ENCODE measurements around the gene RSBN1L. TPM values are rescaled to one million over a fixed set of nuclear protein-coding genes. Genes with fewer than 3 reads are reported as not detected.

RSBN1L gene
- total RNA-seq, 1 donor from 2014 or later, result 12.6 TPM

GRCh38 chr7:77824636-77825035 is 128.4 kb downstream of the RSBN1L start:
- Mint-ChIP-seq H3K36me3 (ENCODE audit: low read depth, unreplicated experiment) (peaks cover 32% of the 10 kb centered on the region), H3K27me3 (ENCODE audit: low read depth, unreplicated experiment) (no peaks in the 10 kb centered on the region), H3K4me1 (ENCODE audit: low read depth, unreplicated experiment) (peaks cover 7% of the 10 kb centered on the region), H3K9me3 (ENCODE audit: unreplicated experiment) (peaks cover 27% of the 10 kb centered on the region), H3K4me3 (ENCODE audit: unreplicated experiment) (no peak overlapping the region), H3K27ac (ENCODE audit: unreplicated experiment) (no peak overlapping the region)
- Histone ChIP-seq H2AFZ (ENCODE audit: low read depth, low read length) (no peak overlapping the region), H4K20me1 (ENCODE audit: insufficient read depth, low read length) (peaks cover 22% of the 10 kb centered on the region), H3K36me3 (ENCODE audit: insufficient read depth, low read length) (no peaks in the 10 kb centered on the region), H3K79me2 (ENCODE audit: insufficient read depth, low read length) (peaks cover 47% of the 10 kb centered on the region), H3K9me3 (ENCODE audit: insufficient read depth, low read depth, low read length) (peaks cover 13% of the 10 kb centered on the region), H3K27me3 (ENCODE audit: insufficient read depth, low read length) (no peaks in the 10 kb centered on the region), H3K4me1 (ENCODE audit: insufficient read depth, low read length) (no peaks in the 10 kb centered on the region), H3K27ac (ENCODE audit: low read depth, low read length) (no peak overlapping the region), H3K4me3 (ENCODE audit: insufficient read depth, low read depth, low read length) (no peak overlapping the region), H3K4me2 (ENCODE audit: low read length) (no peak overlapping the region), H3K9ac (ENCODE audit: low read length) (no peak overlapping the region)
- DNase-seq (ENCODE audit: low read depth) (no peak), FAIRE-seq (no peak)
- TF ChIP-seq CTCF (IDR thresholded peaks at IDR 0.05; ENCODE audit: insufficient read depth, low read depth, low read length) (no peak), EZH2 (IDR thresholded peaks at IDR 0.05; ENCODE audit: insufficient read depth, low read length) (no peak)

- H3K27ac Mint-ChIP-seq (ENCODE audit: unreplicated experiment), result no peak overlapping the region
- Histone ChIP-seq H3K27ac (ENCODE audit: low read depth, low read length) (no peak overlapping the region), H3K79me2 (ENCODE audit: insufficient read depth, low read length) (peaks cover 45% of the 10 kb centered on the region)
These were observed 128.9 kb downstream of the RSBN1L start for GRCh38 chr7:77825131-77825530.

More at GRCh38 chr7:77825131-77825530, 128.9 kb downstream of the RSBN1L start:
- H4K20me1 ChIP-seq (ENCODE audit: insufficient read depth, low read length), result peaks cover 22% of the 10 kb centered on the region
- peaks cover 13% of the 10 kb centered on the region for H3K9me3 ChIP-seq (ENCODE audit: insufficient read depth, low read depth, low read length)
- no peaks in the 10 kb centered on the region for H3K27me3 Mint-ChIP-seq (ENCODE audit: low read depth, unreplicated experiment)
- H3K4me2 ChIP-seq (ENCODE audit: low read length), result no peak overlapping the region
- no peaks in the 10 kb centered on the region for H3K4me1 ChIP-seq (ENCODE audit: insufficient read depth, low read length)
- no peak overlapping the region for H2AFZ ChIP-seq (ENCODE audit: low read depth, low read length)
- DNase-seq (ENCODE audit: low read depth) (no peak), FAIRE-seq (no peak)
- peaks cover 23% of the 10 kb centered on the region for H3K9me3 Mint-ChIP-seq (ENCODE audit: unreplicated experiment)
- no peak overlapping the region for H3K4me3 ChIP-seq (ENCODE audit: insufficient read depth, low read depth, low read length)
- H3K27me3 ChIP-seq (ENCODE audit: insufficient read depth, low read length), result no peaks in the 10 kb centered on the region
- TF ChIP-seq EZH2 (IDR thresholded peaks at IDR 0.05; ENCODE audit: insufficient read depth, low read length) (no peak), CTCF (IDR thresholded peaks at IDR 0.05; ENCODE audit: insufficient read depth, low read depth, low read length) (no peak)
- H3K4me1 Mint-ChIP-seq (ENCODE audit: low read depth, unreplicated experiment), result peaks cover 7% of the 10 kb centered on the region
- H3K36me3 ChIP-seq (ENCODE audit: insufficient read depth, low read length), result no peaks in the 10 kb centered on the region
- no peak overlapping the region for H3K9ac ChIP-seq (ENCODE audit: low read length)
- peaks cover 31% of the 10 kb centered on the region for H3K36me3 Mint-ChIP-seq (ENCODE audit: low read depth, unreplicated experiment)
- no peak overlapping the region for H3K4me3 Mint-ChIP-seq (ENCODE audit: unreplicated experiment)

Data from astrocyte (in vitro differentiated cells and primary cell).